K562 (cell line): ENCODE measurements around the gene ENTREP3. TPM values are rescaled to one million over a fixed set of nuclear protein-coding genes. Genes with fewer than 3 reads are reported as not detected.

Experiments
- ARHGAP35 ChIP-seq: fragments of 450-650 bp; IDR thresholded peaks from 2 replicates; pipeline ENCODE4 v1.6.1; 2018; ENCODE audit not compliant: partially characterized antibody
- BDP1 ChIP-seq: IDR thresholded peaks from 3 replicates; pipeline ENCODE4 v1.6.1; 2011; ENCODE audit not compliant: insufficient read length, insufficient read depth
- BHLHE40 ChIP-seq: IDR thresholded peaks from 2 replicates; pipeline ENCODE4 v1.6.1; 2011; ENCODE audit warnings: low read length, improper control_type of control experiment
- CBFA2T2 ChIP-seq: fragments of 450-650 bp; conservative IDR thresholded peaks from 2 replicates; pipeline ENCODE4 v1.6.1; 2017; ENCODE audit warnings: mild to moderate bottlenecking
- CREB5 ChIP-seq: fragments of 250-450 bp; sonication (Bioruptor Pico); IDR thresholded peaks from 2 replicates; pipeline ENCODE4 v1.5.0; 2020; ENCODE audit warnings: mild to moderate bottlenecking
- CXXC5 ChIP-seq: fragments of 250-450 bp; sonication (Bioruptor Pico); IDR thresholded peaks from 2 replicates; pipeline ENCODE4 v1.8.0; 2022; ENCODE audit warnings: inconsistent platforms, mild to moderate bottlenecking, moderate library complexity
- FOXJ2 ChIP-seq: fragments of 200-800 bp; sonication (Bioruptor generic); IDR thresholded peaks from 2 replicates; pipeline ENCODE4 v1.6.1; 2016; ENCODE audit warnings: missing genetic modification characterization, missing compliant biosample characterization
- FOXO4 ChIP-seq: fragments of 450-650 bp; formaldehyde crosslinking; IDR thresholded peaks from 2 replicates; pipeline ENCODE4 v1.4.0; 2020; ENCODE audit warnings: mild to moderate bottlenecking, moderate library complexity
- GTF2F1 ChIP-seq: IDR thresholded peaks from 2 replicates; pipeline ENCODE4 v1.6.1; 2011; ENCODE audit warnings: low read depth, low read length, improper control_type of control experiment
- MEIS2 ChIP-seq: fragments of 450-650 bp; IDR thresholded peaks from 2 replicates; pipeline ENCODE4 v1.6.1; 2014; ENCODE audit warnings: mild to moderate bottlenecking; ENCODE audit not compliant: partially characterized antibody
- NEUROD1 ChIP-seq: fragments of 150-350 bp; IDR thresholded peaks from 2 replicates; pipeline ENCODE4 v1.6.1; 2014; ENCODE audit warnings: borderline replicate concordance, low read length, low read depth; ENCODE audit not compliant: partially characterized antibody
- RBM17 ChIP-seq: fragments of 200-400 bp; formaldehyde crosslinking; IDR thresholded peaks from 2 replicates; pipeline ENCODE4 v1.6.1; 2017; ENCODE audit warnings: low read depth, mild to moderate bottlenecking, low read length, borderline replicate concordance
- SAP30 ChIP-seq: fragments of 200-600 bp; sonication (generic); IDR thresholded peaks from 2 replicates; pipeline ENCODE4 v1.6.1; 2012; ENCODE audit warnings: borderline replicate concordance, low read depth, mild to moderate bottlenecking, moderate library complexity, low read length, control low read depth, inconsistent platforms; ENCODE audit not compliant: insufficient read depth, poor library complexity, severe bottlenecking
- SNAPC5 ChIP-seq: fragments of 250-450 bp; sonication (Bioruptor Pico); IDR thresholded peaks from 2 replicates; pipeline ENCODE4 v1.8.0; 2021; ENCODE audit warnings: moderate library complexity, mild to moderate bottlenecking, inconsistent platforms
- SRSF7 ChIP-seq: fragments of 200-400 bp; formaldehyde crosslinking; optimal IDR thresholded peaks from 2 replicates; pipeline ENCODE3; 2017; ENCODE audit warnings: mild to moderate bottlenecking, low read depth, low read length
- TRIM28 ChIP-seq: fragments of 450-650 bp; IDR thresholded peaks from 2 replicates; pipeline ENCODE4 v1.6.1; 2017
- ZNF316 ChIP-seq: fragments of 450-650 bp; IDR thresholded peaks from 2 replicates; pipeline ENCODE4 v1.6.1; 2016
- ZNF512 ChIP-seq: IDR thresholded peaks from 2 replicates; pipeline ENCODE4 v1.6.1; 2016; ENCODE audit warnings: missing genetic modification characterization, missing compliant biosample characterization
- ZNF583 ChIP-seq: fragments of 250-450 bp; sonication (Bioruptor Pico); IDR thresholded peaks from 2 replicates; pipeline ENCODE4 v1.4.0; 2020
- ZNF707 ChIP-seq: fragments of 250-450 bp; sonication (Bioruptor Pico); conservative IDR thresholded peaks from 2 replicates; pipeline ENCODE4 v1.8.0; 2022; ENCODE audit warnings: inconsistent platforms, mild to moderate bottlenecking, moderate library complexity
- ZNF764 ChIP-seq: fragments of 250-450 bp; sonication (Bioruptor Pico); IDR thresholded peaks from 2 replicates; pipeline ENCODE4 v1.4.0; 2020; ENCODE audit warnings: low read depth, mild to moderate bottlenecking, moderate library complexity
- ZNF780A ChIP-seq: fragments of 250-450 bp; sonication (Bioruptor Pico); IDR thresholded peaks from 2 replicates; pipeline ENCODE4 v1.5.0; 2021; ENCODE audit warnings: mild to moderate bottlenecking
- ZZZ3 ChIP-seq: fragments of 450-650 bp; IDR thresholded peaks from 2 replicates; pipeline ENCODE4 v1.6.1; 2016; ENCODE audit warnings: antibody characterized with exemption, mild to moderate bottlenecking, moderate library complexity
- polyA plus RNA-seq, 8 experiments: library from polyadenylated mRNA; depleted of rRNA in 4 of 8; stranded (reverse) in 5 of 8; unstranded in 3 of 8; fragments of >200 nt; fragmentation: Nextera tagmentation in 2 of 8; fragmentation: Illumina TruSeq in 1 of 8; extraction: Ambion mirVana in 2 of 8; extraction: Trizol in 1 of 8; gene quantifications; 2 replicates each; pipeline versions ENCODE4 v1.2.1 to v1.2.3, GENCODE V29; 2011 to 2014; ENCODE audit warnings: inconsistent platforms in 1 of 8, missing spikeins in 1 of 8
- total RNA-seq, 7 experiments: library from RNA; depleted of rRNA in 6 of 7; stranded (reverse); fragments of >200 nt in 6 of 7; fragmentation: Illumina TruSeq in 2 of 7; extraction: Trizol in 2 of 7; gene quantifications; 2 replicates each; pipeline versions ENCODE4 v1.2.1 to v1.2.3, GENCODE V29; 2011 to 2021; ENCODE audit warnings: low replicate concordance in 1 of 7
- TF ChIP-seq, protein P1 (sequence below): sonication (generic); formaldehyde crosslinking; IDR thresholded peaks from 2 replicates; pipeline ENCODE4 v1.5.0; 2020; ENCODE audit warnings: missing genetic modification reagents

The ENTREP3 gene
- total and polyA plus RNA-seq, 9 of the 15 experiments (the other 6 are each of a cell fraction or from before 2014, with no cell fraction given): 1.9 to 41.8 (median 5.9) TPM

GRCh38 chr1:155227261-155228095 is 27.8 kb downstream of the ENTREP3 start (continued):
- TF ChIP-seq ZNF512 (tag) (no peak), SAP30 (peak; percentile 10), ZNF707 (CRISPR knock-in tag) (no peak), CREB5 (CRISPR knock-in tag) (no peak), ZNF764 (CRISPR knock-in tag) (no peak), TRIM28 (0 out of 2 replicates have a peak, but pooled peaks have one; percentile 18), MEIS2 (peak; percentile 92), ZNF780A (no peak), GTF2F1 (peak; percentile 70; the same call in 1 of the 2 replicates), SNAPC5 (CRISPR knock-in tag) (no peak), FOXO4 (CRISPR knock-in tag) (no peak), ZZZ3 (no peak), CXXC5 (CRISPR knock-in tag) (peak; percentile 75), FOXJ2 (tag) (no peak), ZNF316 (no peak), CBFA2T2 (no peak), SRSF7 (no peak), RBM17 (no peak), BHLHE40 (peak; percentile 80), NEUROD1 (peak; percentile 72), BDP1 (no peak), ZNF583 (CRISPR knock-in tag) (no peak), ARHGAP35 (no peak)
- TF ChIP-seq, protein P1, sequence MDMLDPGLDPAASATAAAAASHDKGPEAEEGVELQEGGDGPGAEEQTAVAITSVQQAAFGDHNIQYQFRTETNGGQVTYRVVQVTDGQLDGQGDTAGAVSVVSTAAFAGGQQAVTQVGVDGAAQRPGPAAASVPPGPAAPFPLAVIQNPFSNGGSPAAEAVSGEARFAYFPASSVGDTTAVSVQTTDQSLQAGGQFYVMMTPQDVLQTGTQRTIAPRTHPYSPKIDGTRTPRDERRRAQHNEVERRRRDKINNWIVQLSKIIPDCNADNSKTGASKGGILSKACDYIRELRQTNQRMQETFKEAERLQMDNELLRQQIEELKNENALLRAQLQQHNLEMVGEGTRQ (CRISPR knock-in tag): no peak
